D341Med (cell line): ENCODE measurements around the gene TPCN1.

Experiments
- DNase-seq: peaks from one replicate; pipeline ENCODE4 v3.0.0; 2012; ENCODE audit warnings: low spot score

Gene TPCN1

GRCh38 chr12:113224955-113225354, 3.7 kb downstream of the TPCN1 start:
- DNase-seq: no peak

- DNase-seq: no peak
These were observed 5.7 kb downstream of the TPCN1 start for GRCh38 chr12:113226696-113227568.

DNA sequence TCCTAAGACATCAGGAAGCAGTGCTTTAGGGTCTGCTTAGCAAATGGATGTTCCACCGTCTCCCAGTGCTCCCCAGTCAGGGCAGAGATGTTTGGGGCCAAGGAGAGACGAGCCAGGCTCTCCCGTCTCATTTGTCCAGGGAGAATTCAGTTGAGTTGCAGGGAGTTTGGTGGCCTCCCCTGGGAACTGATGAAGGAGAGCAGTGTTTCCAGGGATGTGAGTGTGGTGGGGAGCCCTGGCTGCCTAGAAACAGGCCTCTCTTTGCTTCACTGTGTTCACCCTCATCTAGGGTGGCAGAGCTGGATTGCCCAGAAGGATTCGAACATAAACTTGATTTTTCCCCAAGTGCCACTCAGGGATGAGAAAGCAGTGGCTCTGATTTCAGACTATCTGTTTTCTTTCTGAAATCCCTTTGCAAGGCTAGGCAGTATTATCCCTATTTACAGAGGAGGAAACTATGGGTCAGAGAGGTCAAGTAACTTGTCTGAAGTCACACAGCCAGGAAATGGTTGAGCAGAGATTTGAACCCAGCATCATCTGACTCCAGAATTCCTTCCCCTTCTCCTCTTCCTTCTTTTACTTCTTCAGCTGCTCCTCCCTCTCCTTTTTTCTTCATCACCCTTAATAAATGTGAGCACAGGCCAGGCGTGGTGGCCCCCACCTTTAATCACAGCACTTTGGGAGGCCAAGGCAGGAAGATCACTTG, 6.6 kb downstream of the TPCN1 start:
- DNase-seq: no peak

GRCh38 chr12:113228394-113229028, 7.2 kb downstream of the TPCN1 start:
- no peak for DNase-seq

DNA sequence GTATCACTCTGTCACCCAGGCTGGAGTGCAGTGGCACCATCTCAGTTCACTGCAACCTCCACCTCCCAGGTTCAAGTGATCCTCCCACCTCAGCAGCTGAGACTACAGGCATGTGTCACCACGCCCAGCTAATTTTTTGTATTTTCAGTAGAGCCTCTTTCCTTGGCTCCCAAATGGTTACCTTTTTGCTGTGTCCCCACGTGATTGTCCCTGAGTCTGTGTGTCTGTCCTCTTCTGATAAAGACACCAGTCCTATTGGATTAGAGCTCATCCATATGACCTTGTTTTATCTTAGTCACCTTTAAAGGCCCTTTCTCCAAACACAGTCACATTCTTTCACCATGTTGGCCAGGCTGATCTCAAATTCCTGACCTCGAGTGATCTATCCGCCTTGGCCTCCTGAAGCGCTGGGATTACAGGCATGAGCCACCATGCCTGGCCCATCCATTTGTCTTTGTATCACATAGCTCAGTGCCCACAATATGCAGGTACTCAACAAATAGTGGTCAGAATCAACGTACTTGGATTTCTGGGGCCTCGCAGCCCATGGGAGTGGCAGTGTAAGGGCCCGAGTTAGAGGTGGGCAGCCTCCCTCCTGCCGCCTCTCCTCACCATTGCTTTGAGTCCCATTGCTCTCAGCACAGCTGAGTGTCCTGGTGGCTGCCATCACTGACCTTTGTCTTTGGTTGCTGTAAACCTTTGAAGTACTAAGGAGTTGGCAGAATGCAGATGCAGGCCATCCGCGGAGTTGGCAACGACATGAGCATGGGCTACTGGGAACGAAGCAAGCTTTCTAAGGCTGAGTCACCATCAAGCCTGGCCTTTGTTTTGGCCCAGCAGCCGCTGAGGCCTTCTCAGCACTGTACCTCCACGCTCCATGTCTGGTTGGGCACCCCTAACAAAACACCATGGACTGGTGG, 9.3 kb downstream of the TPCN1 start:
- no peak for DNase-seq

DNA sequence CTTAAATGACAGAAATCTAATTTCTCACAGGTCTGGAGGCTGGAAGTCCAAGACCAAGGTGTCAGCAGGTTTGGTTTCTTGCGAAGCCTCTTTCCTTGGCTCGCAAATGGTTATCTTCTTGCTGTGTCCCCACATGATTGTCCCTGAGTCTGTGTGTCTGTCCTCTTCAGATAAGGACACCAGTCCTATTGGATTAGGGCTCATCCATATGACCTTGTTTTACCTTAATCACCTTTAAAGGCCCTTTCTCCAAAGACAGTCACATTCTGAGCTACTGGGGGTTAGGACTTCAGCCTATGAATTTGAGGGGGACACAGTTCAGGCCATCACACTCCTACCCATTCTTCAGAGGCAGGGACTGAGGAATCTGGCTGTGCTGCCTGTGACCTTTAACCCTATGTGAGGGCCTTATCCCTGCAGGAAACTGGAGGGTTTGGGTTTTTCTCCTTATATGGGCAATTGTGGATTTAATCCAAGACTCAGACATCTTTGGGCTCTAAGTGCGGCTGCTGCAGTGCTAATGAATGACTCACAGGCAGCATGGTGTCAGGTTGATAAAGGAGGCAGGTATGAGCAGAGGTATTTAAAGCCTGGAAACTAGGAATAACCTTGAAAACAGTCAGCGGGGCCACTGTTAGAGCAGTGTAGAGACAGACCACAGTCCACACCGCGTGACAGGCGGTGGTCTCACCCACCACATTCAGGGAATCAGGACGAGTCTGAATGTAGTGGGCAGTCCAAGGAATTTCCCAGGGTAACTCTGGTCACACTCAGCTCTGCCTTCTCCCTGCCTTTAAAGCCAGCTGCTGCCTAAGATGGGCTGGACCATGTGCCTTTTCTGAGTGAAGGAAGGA, 10.2 kb downstream of the TPCN1 start:
- DNase-seq: no peak

DNA sequence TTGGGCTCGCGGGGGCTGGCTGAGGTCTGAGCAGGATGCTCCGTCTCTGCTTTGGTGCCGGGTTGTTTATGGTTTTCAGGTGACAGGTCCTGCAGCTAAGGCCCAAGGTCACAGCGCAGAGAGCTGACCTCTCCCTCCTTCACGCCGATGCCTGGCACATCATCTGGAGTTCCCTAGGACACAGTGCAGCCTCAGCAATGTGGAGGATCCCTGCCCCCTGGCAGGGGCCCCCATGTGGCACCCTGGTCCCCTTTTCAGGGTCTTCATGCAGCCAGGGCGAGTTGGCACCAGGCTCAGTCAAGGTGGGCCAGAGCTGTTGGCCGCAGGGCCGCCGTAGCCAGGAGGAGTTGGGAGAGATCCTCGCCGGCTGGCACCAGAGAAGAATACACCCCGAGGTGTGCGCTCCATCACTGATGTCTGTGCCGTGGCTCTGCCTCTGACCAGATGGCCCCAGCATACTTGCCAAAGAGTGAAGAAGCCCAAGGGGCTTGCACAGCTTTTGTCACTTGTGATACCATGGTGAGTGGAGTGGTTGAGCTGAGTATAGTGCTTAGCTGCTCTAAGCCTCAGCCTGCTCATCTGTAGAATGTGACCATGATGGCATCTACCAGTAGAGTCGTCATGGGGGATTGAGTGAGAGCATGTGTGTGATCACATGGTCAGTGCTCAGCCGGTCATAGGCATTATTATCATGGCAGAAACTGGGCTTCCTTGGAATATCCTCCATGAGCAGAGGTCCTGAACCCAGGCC, 11.0 kb downstream of the TPCN1 start:
- DNase-seq: no peak

DNA sequence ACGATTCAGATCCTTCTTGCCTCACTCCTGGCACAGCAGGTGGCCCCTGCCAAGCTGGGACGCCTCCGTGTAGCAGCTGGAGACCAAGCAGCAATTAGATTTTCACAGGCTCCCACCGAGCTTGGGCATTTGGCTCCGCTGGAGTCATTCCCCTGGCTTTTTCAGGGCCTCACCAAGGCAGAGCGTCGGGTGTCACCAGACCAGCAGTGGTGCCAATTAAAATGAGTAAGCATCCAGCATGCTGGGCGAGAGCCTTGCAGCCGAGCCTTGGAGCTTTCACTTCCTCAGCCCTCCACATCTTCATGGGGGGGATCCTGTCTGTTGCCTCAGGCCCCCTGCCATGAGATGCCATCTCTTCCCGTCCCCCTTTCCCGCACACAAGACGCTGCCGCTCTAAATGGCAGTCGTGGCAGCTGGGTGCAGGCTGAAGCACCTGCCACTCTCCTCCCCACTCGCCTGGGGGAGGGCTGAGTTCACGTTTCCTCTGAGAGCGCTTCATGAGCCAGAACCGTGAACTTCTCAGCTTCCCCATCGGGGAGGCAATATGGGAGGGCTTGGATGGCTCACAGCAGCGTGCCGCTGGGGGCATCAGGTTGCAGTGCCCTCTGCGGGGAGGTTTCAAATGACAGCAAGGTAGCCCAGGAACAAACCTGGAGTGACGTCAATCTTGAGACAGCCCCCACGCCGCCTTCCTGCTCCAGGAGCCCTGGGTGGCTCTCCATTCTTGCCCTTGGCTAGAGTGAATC, 11.7 kb downstream of the TPCN1 start:
- DNase-seq: no peak

GRCh38 chr12:113233967-113234366, 12.7 kb downstream of the TPCN1 start:
- DNase-seq: no peak

- no peak for DNase-seq
These were observed 13.2 kb downstream of the TPCN1 start for GRCh38 chr12:113234483-113234882.

DNA sequence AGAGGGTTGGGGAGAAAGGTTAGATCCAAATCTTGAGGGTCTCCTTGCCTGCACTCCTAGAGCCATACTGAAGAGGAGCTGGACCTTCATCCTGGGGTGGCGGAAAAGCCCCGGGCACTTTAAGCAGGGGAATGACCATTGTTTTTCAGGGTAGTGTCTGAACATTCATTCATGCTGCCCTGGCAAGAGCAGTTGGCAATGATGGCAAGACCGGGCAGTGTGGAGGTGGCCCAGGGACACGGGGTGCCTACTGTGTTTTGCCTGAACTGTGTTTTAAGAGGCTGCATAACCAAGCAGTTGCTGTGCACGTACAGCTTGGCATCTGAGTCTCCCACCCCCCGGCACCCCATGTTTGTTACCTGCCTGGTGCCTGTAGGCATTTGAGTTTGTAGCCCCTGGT, 14.7 kb downstream of the TPCN1 start:
- DNase-seq: no peak

- DNase-seq: no peak
These were observed 15.5 kb downstream of the TPCN1 start for GRCh38 chr12:113236539-113237399.

DNA sequence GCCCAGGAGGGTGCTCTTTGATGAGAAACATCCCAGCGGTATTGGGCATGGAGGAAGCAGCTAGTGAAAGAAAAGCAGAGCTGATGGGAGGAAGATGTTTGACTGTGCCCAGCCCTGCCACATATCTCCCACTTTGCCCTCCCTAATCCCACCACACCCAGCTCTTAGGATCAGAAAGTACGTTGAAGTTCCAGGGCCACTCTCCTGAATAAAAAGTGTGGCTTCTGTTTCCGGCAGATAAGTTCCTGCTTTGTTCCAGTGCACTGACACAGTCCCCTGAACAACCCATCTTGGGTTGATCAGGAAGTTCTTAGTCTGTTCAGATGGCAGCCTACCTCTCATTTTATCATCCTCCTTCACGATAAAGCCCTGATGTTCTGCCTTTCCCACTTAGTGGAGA, 16.5 kb downstream of the TPCN1 start:
- peak; percentile 9 for DNase-seq

- no peak for DNase-seq
These were observed 17.0 kb downstream of the TPCN1 start for GRCh38 chr12:113238309-113238708.

- peak; percentile 10 for DNase-seq
These were observed 18.1 kb downstream of the TPCN1 start for GRCh38 chr12:113239288-113239771.

DNA sequence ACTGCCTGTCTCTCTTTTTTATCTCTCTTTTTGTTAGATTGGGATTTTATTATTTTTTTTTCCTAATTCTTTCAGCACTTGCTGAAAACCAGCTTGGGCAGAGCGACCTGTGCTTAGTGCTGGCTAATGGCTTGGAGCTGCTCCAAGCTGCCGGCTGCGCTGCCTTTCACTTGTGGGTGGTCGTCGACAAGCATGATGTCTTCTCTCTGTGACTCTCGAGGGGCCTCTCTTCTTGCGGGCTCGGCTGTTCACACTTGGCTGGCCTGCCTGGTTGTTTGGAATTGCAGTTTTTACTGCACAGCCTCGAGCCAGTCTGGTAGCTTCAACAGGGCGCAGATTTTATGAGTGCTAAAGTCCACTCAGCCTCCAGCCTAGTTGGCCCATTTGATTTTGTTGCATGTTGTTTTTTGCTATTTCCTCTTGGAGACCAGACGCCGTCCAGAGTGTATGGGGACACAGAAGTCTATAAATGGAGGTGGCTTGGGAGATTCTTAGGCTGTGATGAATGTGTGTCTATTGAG, 18.6 kb downstream of the TPCN1 start:
- peak; percentile 17 for DNase-seq

- no peak for DNase-seq
These were observed 19.1 kb downstream of the TPCN1 start for GRCh38 chr12:113240395-113240794.
